SKM-1 (cell line): Measurements from ENCODE around the gene METTL2B.
"Not testable (repeated sequence)": the region's sequence is repeated elsewhere in the genome, so short reads cannot be mapped to it uniquely, and the experiment has no call there.

Experiments
- DNase-seq: peaks from one replicate; lab custom pipeline; 2025; ENCODE audit not compliant: unreplicated experiment; lab: John Stamatoyannopoulos, UW

The METTL2B gene

DNA sequence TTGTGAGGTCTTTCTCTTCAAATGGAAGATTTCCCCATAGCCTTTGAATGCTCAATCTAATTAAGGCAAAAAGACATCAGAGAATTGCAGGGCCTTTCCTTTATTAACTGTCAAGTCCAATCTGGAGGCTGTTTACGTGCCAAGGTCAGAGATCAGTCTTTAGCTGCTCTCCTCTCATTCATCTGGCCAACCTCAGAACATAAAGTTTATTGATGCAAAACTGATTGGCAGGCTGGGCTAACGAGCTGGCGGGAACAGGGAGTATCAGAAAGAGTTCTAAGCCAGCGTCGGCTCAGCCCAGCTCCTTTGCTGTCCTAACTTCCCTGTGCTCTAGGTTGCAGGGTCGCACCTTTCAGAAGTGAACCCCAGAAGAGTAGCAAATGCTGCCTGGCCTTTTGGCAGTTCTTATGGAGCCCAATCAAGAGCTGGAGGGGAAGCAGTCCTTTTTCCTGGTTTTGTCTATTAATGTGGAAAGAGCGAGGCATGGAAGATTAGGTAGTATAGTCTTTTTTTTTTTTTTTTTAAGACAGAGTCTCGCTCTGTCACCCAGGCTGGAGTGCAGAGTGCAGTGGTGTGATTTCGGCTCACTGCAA, 47.5 kb downstream of the METTL2B start:
- not testable (repeated sequence) for DNase-seq

DNA sequence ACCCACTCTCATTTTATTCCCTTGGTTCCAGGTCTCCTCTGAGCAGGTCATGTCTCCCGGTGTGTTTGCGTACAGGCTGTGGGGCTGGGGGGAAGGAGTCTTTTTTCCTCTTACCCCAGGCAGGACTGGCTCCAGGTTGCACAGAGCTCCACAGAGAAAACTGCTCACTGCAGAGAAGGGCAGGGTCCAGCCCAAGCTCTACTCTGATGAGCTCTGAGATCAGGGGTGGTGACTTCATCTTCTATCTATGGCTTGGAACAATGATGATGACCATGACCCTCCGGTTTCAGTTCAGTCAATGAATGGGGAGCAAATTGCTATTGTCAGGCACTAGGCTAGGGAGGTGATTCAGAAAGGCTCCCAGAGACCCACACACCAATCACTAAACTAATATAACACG, 49.0 kb downstream of the METTL2B start:
- not testable (repeated sequence) for DNase-seq

DNA sequence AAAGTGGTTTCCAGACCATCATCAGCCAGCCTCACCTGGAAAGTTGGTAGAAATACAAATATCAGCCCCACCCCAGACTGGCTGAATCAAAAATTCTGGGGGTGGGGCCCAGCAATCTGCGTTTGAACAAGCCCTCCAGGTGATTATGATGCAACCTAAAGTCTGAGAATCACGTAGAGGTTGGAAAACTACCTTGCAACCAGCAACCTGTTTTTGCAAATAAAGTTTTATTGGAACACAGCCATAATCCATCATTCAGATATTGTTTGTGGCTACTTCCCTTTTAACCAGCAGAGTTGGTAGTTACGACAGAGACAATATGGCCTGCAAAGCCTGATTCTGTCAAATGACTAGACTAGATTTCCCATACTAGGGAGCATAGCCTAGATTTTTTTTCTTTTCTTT, 49.5 kb downstream of the METTL2B start:
- DNase-seq: not testable (repeated sequence)

DNA sequence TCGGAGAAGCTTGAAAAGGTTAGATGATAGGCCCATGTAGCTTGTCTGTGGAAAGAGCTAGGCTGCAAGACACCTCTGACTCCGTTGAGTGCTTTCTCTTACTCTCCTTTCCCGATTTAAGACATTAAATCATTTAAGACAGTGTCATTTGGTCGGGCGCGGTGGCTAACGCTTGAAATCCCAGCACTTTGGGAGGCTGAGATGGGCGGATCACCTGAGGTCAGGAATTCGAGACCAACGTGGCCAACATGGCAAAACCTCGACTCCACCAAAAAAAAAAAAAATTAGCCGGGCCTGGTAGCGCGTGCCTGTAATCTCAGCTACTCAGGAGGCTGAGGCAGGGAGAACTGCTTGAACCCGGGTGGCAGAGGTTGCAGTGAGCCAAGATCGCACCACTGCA, 52.6 kb downstream of the METTL2B start:
- not testable (repeated sequence) for DNase-seq

DNA sequence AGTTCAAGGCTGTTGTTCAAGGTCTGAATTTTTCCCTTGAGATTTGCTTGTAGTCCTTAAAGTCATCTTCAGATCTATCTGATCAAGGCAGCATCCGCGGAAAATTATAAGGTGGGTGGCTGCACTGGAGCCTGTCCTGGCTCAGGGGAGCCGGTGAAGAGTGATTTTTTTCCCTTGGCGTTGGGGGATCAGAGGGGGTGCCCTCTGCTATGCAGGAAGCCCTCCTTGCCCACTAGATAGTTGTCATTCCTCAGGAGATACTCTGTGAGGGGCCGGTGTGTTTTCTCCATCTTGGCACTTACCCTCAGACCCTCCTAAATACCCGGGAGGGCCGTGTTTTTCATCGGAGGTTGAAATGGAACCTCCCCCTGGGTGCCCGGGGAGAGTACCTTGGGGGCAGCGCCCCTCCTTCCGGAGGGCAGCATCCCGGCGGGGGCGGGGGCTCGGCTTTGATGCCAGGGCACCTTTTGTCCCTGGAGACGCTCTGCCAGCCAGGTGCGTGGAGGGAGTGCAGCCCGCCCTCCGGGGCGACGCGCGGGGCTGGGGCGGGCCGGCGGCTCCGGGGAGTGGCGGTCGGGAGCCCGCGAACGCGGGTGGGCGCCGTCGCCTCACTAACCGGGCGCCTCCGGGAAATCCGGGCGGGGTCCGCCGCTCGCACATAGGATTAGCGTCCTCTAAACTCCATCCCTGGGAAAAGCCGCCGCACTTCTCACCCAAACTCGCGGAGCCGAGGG, 53.7 kb downstream of the METTL2B start:
- not testable (repeated sequence) for DNase-seq

DNA sequence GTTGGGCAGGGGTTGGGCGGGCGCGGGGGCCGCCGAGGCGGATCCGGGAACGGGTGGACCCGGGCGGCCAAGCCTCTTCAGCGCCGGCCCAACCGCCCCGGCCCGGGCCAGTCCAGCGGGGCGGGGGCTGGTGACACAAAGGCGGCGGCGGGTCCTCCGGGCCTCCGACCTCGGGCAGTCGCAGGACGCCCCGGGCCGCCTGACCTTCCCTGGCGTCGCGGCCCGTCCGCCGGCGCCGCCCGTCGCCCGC, 54.2 kb downstream of the METTL2B start:
- DNase-seq: no peak

DNA sequence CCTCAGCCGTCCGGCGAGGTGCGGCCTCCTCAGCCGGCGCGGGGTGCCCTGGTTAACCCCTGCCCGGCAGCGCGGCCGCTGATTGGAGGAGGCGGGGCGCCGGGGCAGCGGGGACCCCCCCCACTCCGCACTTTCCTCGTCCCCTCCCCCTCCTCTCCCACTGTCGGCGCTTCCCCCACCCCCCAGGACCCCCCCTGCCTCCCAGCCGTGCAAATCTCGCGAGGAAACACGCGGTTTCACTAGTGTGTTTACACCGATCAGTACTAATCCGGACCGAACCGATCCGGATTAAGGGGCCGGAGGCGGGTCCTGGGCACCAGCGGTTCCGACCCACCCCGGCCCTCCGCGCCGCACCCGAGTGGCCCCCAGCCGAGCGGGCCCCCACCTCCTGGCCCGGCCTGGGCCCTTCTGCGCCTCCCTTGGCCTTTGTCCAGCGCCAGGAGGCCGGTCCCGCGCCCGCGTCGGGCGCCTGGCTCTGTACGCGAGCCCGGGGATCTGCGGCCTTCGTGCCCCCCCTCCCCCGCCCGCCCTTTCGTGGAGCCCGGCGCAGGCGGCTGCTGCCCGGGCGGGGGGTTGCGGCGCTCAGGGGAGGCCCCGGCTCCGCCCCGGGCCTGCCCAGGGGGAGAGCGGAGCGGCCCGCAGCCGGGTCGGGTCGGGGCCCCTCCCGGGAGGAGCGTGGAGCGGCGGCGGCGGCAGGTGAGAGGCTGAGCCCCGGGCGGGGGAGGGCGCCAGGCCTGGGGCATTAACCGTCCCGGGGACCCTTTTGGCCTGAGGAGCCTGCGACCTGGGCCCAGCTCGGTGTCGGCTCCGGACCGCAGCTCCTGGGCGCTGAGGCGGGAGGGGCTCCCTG, 54.8 kb downstream of the METTL2B start:
- DNase-seq: peak; percentile 43

DNA sequence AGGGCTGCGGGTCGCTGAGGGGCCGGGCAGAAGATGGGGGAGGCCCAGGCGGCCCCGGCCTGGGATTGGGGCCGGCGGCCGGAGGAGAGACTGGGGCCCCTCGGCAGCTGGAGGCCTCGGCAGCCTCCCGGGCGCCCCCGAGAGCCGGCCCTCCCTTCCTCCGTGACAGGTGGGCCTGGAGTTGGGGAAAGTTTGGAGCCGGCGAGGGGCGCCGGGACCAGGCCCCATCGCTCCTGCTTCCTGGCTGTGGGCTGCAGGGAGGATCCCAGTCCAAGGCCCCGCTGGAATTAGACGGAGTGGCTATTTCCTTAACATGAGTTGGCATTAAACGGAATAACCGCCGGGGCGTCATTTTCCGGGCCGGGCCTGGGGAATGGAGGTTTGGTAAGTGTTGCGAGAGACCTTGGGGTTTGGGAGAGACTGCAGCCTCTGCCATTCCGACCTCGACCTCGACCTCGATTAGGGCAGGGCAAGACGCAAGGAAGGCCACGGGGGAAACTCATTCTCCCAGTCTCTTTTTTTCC, 55.5 kb downstream of the METTL2B start:
- not testable (repeated sequence) for DNase-seq

DNA sequence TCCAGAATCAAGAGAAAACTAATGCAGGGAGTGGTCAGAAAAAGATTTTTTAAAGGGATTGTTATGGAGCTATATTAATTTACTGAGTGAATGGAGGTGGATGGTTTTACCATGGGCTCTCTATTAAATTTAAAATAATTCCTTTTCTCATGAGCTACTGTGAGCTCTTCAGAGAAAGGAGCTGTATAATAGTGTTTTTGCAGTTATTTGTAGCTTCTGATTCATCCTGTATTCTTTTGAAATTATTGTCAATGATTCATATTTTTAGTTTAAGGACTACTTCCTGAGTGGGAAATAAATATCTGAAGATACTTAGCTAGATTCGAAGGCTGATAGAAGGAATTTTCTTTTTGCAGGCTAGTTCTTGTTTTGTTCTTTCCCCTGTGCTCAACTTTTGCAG, 56.4 kb downstream of the METTL2B start:
- not testable (repeated sequence) for DNase-seq

DNA sequence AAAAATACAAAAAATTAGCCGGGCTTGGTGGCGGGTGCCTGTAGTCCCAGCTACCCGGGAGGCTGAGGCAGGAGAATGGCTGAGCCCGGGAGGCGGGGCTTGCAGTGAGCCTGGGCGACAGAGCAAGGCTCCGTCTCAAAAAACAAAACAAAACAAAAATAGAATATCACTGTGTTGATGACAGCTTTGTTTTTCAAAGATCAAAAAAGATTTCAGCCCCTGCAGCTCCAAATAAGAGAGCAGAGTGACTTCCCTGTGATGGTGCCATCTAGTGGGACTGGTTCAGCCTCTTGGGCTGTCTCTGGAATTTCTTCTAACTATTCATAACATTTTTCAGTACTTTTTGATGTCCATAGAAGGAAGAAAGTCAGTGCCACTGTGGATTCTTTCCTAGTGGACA, 60.9 kb downstream of the METTL2B start:
- not testable (repeated sequence) for DNase-seq

DNA sequence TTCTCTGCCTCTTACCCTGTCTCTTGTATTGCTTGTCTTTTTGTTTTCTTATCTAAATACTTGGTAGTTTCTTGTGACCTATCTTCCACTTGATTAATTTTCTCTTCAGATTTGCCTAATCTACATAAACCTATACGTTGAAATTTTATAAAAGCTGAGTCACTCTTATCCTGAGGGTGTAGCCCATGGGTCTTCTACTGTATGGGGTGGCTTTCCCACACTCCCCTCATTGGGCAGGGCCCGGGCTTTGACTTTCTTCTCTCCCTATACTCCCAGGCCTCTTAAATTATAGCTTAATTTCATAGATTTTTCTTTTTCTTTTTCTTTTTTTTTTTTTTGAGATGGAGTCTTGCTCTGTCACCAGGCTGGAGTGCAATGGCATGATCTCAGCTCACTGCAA, 66.0 kb downstream of the METTL2B start:
- DNase-seq: not testable (repeated sequence)

DNA sequence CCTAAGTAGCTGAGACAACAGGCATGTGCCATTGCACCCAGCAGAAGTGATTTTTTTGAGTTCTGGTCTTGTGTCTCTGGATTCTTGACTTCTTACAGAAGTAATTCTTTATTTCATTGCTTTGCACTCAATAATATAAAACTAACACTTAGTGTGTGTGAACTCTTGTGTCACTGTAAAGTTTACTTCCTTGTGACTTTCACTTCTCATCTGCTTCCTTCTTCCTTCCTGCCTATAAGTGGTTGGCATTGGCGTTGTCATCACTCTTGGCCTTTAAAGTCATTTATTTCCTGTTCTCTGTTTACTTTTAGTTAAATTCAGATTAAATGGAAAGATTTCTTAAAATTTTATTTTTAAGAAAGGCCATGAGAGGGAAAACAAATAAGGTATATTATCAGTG, 66.8 kb downstream of the METTL2B start:
- not testable (repeated sequence) for DNase-seq

DNA sequence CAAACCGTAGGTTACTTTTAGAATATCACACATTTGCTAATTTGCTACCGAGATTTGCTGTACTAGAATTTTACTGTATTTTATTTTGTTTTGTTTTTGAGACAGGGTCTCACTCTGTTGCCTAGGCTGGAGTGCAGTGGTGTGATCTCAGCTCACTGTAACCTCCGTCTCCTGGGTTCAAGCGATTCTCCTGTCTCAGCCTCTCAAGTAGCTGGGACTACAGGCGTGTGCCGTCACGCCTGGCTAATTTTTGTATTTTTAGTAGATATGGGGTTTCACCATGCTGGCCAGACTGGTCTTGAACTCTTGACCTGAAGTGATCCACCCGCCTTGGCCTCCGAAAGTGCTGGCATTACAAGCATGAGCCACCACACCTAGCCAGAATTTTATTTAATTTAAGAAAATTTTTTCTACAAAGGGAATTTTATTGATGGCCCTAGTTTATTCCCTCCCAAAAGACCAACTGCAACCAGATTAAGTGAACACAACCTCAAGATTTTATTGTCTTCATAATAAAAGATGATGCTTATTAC, 69.8 kb downstream of the METTL2B start:
- not testable (repeated sequence) for DNase-seq

DNA sequence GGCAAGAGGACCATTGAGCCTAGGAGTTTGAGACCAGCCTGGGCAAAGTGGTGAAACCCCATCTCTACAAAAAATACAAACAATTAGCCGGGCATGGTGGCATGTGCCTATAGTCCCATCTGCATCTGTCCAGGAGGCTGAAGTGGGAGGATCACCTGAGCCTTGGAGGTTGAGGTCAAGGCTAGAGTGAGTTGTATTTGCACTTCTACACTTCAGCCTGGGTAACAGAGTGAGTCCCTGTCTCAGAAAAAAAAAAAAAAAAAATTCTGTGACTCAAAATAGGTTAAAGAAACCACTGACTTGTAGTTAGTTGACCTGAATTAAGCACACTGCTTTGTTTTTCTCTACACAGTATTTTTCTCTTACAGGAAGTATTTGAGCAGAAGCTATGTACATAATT, 74.4 kb downstream of the METTL2B start:
- DNase-seq: no peak

DNA sequence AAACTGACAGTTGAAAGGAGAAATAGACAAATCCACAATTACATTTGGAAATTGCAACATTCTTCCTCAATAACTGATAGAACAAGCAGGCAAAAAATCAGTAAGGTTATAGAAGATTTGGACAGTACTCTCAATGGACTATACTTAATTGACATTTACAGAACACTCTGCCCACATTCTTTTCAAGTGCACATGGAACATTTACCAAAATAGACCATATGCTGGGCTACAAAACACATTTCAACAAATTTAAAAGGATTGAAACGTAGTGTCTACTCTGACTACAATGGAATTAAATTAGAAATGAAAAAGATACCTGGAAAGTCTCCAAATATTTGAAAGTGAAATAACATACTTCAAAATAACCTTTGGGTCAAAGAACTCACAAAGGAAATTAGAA, 77.8 kb downstream of the METTL2B start:
- not testable (repeated sequence) for DNase-seq
